ENCODE results near the gene PYHIN1.
"Not testable (repeated sequence)": the region's sequence is repeated elsewhere in the genome, so short reads cannot be mapped to it uniquely, and the experiment has no call there.

Gene PYHIN1

DNA sequence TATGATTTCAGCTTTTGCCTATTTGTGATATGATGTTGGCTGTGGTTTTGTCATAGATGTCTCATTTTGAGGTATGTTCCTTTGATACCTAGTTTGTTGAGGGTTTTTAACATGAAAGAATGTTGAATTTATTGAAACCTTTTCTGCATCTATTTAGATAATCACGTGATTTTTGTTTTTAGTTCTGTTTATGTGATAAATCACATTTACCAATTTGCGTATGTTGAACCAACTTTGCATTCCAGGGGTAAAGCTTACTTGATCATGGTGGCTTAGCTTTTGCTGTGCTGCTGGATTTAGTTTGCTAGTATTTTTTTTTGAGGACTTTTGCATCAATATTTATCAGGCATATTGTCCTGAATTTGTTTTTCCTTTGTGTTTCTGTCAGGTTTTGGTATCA lies 51.9 kb downstream of the PYHIN1 start:
- no peak for DNase-seq (ENCODE audit: low read depth)

GRCh38 chr1:158984386-158984785 lies 53.0 kb downstream of the PYHIN1 start:
- no peak for DNase-seq (ENCODE audit: low read depth)

- no peak for DNase-seq (ENCODE audit: low read depth)
Measured at GRCh38 chr1:158989424-158989823, 58.1 kb downstream of the PYHIN1 start.

DNA sequence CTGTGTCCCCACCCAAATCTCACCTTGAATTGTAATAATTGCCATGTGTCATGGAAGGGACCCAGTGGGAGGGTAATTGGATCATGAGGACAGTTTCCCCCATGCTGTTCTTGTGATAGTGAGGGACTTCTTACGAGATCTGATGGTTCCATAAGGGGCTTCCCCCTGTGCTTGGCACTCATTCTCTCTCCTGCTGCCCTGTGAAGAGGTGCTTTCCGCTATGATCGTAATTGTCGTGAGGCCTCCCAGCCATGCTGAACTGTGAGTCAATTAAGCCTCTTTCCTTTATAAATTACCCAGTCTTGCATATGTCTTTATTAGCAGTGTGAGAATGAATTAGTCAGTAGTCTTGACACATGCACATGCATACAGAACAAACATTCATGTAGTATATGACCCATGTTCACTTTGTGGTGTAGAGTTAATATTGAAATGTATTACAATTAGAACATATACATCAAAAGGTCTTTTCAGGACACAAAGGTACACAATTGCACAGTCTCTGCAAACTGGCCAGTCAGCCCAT lies 61.5 kb downstream of the PYHIN1 start:
- DNase-seq (ENCODE audit: low read depth) = no peak

GRCh38 chr1:158996998-158997397 lies 65.6 kb downstream of the PYHIN1 start:
- no peak for DNase-seq (ENCODE audit: low read depth)

- no peak for DNase-seq (ENCODE audit: low read depth)
Measured at GRCh38 chr1:158998037-158998780, 66.9 kb downstream of the PYHIN1 start.

DNA sequence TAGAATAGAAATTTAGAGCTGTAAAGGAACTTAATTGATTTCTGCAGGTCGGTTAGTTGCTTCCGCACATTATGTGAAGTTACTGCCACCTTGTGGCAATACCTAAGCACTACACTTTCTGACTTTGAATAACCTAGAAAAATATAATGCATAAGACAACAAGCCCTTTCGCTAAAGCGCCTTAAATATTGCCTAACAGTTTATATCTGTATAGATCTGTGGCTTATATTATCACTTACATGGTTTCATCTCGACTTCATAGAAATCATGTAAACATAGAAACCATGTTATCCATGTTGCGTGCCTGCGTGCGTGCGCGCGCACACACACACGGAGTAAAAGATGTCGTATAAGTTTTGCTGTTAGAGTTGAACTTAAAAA lies 67.4 kb downstream of the PYHIN1 start:
- DNase-seq (ENCODE audit: low read depth) = no peak

GRCh38 chr1:158999316-159000069 lies 68.1 kb downstream of the PYHIN1 start:
- DNase-seq (ENCODE audit: low read depth) = no peak

DNA sequence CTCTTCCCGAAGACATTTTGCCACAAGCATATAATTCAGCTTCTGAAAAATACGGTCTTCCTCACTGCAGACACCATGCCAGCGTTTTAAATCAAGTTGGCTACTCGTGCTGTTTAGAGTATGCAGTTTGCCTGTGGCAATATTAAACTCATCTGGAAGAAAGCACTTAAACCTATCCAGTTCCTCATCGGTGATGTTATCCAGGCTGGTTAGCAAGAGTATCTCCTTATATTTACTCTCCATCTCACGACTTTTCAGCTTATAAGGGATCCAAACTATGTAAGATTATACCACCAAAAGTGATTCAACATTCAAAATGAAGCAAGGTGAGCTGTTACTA lies 68.7 kb downstream of the PYHIN1 start:
- no peak for DNase-seq (ENCODE audit: low read depth)

DNA sequence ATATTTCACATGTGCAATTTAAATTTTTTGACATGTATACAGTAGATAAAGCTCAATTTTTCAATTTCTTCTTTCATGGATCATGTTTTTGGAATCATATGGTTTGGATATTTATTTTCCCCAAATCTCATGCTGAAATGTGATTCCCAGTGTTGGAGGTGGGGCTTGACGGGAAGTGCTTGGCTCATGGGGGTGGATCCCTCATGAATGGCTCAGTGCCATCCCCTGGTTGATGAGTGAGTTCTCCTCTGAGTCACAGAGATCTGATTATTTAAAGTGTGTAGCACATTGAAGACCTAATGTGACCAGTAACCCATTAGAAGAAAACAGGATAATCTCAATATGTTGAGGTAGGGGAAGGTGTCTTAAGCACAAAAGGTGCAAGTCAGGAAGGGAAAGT lies 69.3 kb downstream of the PYHIN1 start:
- no peak for DNase-seq (ENCODE audit: low read depth)

GRCh38 chr1:159005161-159005560 lies 73.8 kb downstream of the PYHIN1 start:
- no peak for DNase-seq (ENCODE audit: low read depth)

DNA sequence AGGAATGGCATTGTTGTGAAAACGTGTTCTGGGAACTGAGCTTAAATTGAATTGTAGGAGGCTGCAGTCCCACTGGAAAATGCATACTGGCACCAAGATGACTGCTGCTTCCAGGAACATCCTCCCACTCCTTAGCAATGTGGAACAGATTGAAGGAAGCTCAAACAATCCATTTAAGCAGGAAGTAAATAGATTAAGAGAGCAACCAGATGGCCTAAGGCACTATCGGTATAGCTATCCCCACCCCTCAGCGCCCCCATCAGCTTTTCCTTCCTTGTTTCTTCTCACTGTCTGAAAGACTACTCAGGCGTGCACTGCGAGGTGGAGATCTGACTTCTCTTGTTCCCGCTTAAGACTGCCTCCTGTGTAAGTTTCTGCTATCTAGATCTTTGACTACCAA lies 74.3 kb downstream of the PYHIN1 start:
- no peak for DNase-seq (ENCODE audit: low read depth)

- DNase-seq (ENCODE audit: low read depth) = not testable (repeated sequence)
Measured at GRCh38 chr1:159006210-159006807, 75.0 kb downstream of the PYHIN1 start.

- no peak for DNase-seq (ENCODE audit: low read depth)
Measured at GRCh38 chr1:159007726-159008125, 76.4 kb downstream of the PYHIN1 start.

- DNase-seq (ENCODE audit: low read depth) = peak; percentile 42
Measured at GRCh38 chr1:159008744-159009188, 77.4 kb downstream of the PYHIN1 start.

- DNase-seq (ENCODE audit: low read depth) = no peak
Measured at GRCh38 chr1:159009287-159009686, 77.9 kb downstream of the PYHIN1 start.

DNA sequence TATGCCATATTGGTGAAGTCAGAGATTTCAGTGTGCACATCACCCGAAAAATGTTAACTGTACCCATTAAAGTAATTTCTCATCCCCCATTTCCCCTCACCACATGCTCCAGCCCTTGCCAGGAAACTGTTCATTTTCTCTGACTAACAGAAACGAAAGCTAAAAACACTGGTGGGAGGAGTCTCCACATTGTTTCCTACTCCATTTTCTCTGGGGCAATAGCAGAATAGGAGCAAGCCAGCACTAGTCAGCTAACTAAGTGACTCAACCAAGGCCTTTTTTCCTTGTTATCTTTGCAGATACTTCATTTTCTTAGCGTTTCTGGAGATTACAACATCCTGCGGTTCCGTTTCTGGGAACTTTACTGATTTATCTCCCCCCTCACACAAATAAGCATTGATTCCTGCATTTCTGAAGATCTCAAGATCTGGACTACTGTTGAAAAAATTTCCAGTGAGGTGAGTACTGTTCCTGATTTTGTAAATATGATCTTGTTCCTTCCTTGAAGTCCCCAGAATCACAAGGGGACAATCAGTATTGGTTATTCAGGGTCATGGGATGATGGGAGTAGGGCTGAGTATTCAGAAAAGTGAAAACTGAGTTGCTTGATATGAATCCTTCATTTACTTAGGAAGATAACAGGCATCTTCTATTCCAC lies 78.5 kb downstream of the PYHIN1 start, which contains the start of gene IFI16:
Gene IFI16 (plus strand): TSS at position 204 of the 658 bp plus-strand sequence. CDS start 4,774 bp downstream, outside the sequence.
- DNase-seq (ENCODE audit: low read depth) = no peak

DNA sequence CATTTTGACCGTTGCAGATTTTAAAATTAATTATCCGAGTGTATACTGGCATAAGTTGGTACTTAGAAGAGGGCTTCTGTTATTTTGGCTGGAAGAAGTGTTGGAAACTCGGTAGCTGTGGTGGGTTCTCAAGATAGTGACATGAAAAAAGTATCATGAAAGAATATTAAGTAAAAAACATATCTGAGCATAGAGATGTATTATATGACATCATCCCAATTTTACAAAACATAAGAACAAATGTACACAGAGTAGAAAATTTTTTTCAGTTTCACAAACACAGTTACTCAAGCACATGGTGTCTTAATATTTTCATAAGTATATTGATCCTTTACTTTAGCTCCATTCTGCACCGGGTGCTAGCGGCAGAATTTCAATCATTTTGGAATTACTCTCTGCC lies 79.0 kb downstream of the PYHIN1 start:
- DNase-seq (ENCODE audit: low read depth) = no peak

DNA sequence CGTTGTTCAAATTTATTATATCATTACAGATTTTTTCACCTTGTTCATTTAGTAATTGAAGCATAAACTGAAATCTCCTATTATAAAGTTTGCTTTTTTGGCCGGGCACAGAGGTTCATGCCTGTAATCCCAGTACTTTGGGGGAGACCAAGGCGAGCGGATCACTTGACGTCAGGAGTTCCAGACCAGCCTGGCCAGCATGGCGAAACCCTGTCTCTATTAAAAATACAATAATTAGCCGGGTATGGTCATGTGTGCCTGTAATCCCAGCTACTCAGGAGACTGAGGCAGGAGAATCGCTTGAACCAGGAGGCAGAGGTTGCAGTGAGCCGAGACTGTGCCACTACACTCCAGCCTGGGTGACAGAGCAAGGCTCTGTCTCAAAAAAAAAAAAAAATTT lies 79.6 kb downstream of the PYHIN1 start:
- not testable (repeated sequence) for DNase-seq (ENCODE audit: low read depth)

- no peak for DNase-seq (ENCODE audit: low read depth)
Measured at GRCh38 chr1:159011751-159012150, 80.4 kb downstream of the PYHIN1 start.

GRCh38 chr1:159012495-159012894 lies 81.1 kb downstream of the PYHIN1 start:
- no peak for DNase-seq (ENCODE audit: low read depth)

DNA sequence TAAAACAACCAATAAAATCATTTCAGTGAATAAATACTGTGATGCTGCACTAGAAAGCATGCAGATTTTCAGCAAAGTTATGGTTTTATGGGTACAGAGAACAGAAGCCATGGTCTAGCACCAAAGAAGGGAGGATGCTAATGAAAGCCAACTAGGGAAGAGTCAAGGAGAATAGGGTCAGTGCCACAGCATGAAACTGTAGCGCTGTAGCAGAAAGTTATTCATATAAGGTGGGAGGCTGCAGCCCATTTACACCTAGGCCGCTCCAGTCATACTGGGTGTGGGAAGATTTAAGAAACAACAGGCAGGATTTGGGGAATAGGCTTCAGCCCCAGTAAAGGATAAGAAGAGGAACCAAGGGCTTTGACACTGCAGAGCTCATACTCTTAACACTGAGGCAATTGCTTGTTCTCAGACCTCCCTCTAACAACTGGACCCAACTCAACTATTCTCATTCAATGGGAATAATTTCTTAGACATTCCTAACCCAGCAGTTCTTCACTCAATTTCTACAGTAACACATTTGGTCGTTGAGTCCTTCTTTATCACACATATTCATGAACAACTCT lies 82.7 kb downstream of the PYHIN1 start:
- no peak for DNase-seq (ENCODE audit: low read depth)
